Gastroesophageal sphincter (tissue), 3 donors: ENCODE data around the gene IL23R.

Experiments used
- CTCF ChIP-seq, 4 experiments: fragments of 200-600 bp in 2 of 4; fragments of 450-650 bp in 2 of 4; sonication (generic) in 1 of 4; IDR thresholded peaks; one replicate each; pipeline ENCODE4 v1.5.1; 2017 to 2019; ENCODE audit warnings: antibody characterized with exemption in 4 of 4, mild to moderate bottlenecking in 2 of 4, moderate library complexity in 2 of 4
- EP300 ChIP-seq: sonication (generic); formaldehyde crosslinking; IDR thresholded peaks from one replicate; pipeline ENCODE4 v1.6.1; 2017; ENCODE audit warnings: antibody characterized with exemption, mild to moderate bottlenecking
- POLR2A ChIP-seq, 2 donors: fragments of 450-650 bp; IDR thresholded peaks; one replicate each; pipeline ENCODE4 v1.6.1; 2017; ENCODE audit warnings: antibody characterized with exemption in 2 of 2, mild to moderate bottlenecking in 2 of 2, moderate library complexity in 1 of 2

- no peak for TF ChIP-seq EP300
- no peak for TF ChIP-seq CTCF (IDR thresholded peaks at IDR 0.05)
- no peak for TF ChIP-seq POLR2A (IDR thresholded peaks at IDR 0.05)
Measured at GRCh38 chr1:67270541-67270940, 104.3 kb downstream of the IL23R start.
